WERI-Rb-1 (cell line): ENCODE results near the gene CDC45.

Source experiments
- DNase-seq: peaks from one replicate; pipeline ENCODE4 v3.0.0-alpha.2; 2020
- H3K27ac ChIP-seq: fragments of 250-450 bp; sonication (Bioruptor Pico); 2 replicates; pipeline ENCODE4 v1.5.1; 2020; ENCODE audit warnings: mild to moderate bottlenecking, moderate library complexity
- H3K27me3 ChIP-seq: fragments of 250-450 bp; sonication (Bioruptor Pico); 2 replicates; pipeline ENCODE4 v1.5.1; 2021; ENCODE audit warnings: mild to moderate bottlenecking, low read depth, moderate library complexity; ENCODE audit not compliant: insufficient read depth, severe bottlenecking
- H3K36me3 ChIP-seq: fragments of 250-450 bp; sonication (Bioruptor Pico); 2 replicates; pipeline ENCODE4 v1.5.1; 2020; ENCODE audit warnings: mild to moderate bottlenecking, moderate library complexity
- H3K4me3 ChIP-seq: 2 replicates; pipeline ENCODE4 v1.5.1; 2011; ENCODE audit warnings: low read depth, mild to moderate bottlenecking, control low read depth, low read length
- H3K9me3 ChIP-seq: fragments of 250-450 bp; sonication (Bioruptor Pico); 2 replicates; pipeline ENCODE4 v1.5.1; 2021; ENCODE audit warnings: mild to moderate bottlenecking, moderate library complexity; ENCODE audit not compliant: severe bottlenecking
- TF ChIP-seq, protein P1 (sequence below): IDR thresholded peaks from 2 replicates; pipeline ENCODE4 v1.5.1; 2011; ENCODE audit warnings: low read depth, mild to moderate bottlenecking, control low read depth, inconsistent platforms, low read length

The CDC45 gene

DNA sequence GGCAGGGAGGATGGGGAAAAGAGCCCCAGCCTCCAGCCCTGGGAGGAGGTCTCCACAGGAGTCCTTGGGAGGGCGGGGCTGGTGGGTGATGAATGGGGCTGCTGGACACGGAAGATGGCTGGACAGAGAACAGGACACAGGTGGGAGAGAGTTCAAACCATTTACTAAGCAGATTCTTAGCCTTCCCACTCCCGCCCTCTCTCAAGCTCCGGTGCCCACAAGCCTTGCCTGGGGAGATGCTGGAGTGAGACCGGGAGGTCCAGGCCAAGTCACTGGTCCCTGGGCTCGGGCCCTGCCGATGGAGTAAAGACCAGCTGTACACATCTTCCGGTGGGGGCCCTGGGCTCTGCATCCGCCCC lies 43.1 kb downstream of the CDC45 start:
- H3K4me3 ChIP-seq, result no peak overlapping the region
- TF ChIP-seq, protein P1, sequence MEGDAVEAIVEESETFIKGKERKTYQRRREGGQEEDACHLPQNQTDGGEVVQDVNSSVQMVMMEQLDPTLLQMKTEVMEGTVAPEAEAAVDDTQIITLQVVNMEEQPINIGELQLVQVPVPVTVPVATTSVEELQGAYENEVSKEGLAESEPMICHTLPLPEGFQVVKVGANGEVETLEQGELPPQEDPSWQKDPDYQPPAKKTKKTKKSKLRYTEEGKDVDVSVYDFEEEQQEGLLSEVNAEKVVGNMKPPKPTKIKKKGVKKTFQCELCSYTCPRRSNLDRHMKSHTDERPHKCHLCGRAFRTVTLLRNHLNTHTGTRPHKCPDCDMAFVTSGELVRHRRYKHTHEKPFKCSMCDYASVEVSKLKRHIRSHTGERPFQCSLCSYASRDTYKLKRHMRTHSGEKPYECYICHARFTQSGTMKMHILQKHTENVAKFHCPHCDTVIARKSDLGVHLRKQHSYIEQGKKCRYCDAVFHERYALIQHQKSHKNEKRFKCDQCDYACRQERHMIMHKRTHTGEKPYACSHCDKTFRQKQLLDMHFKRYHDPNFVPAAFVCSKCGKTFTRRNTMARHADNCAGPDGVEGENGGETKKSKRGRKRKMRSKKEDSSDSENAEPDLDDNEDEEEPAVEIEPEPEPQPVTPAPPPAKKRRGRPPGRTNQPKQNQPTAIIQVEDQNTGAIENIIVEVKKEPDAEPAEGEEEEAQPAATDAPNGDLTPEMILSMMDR, result no peak
- H3K27ac ChIP-seq, result no peak overlapping the region
- no peaks in the 10 kb centered on the region for H3K9me3 ChIP-seq
- peaks cover 41% of the 10 kb centered on the region for H3K36me3 ChIP-seq
- H3K27me3 ChIP-seq, result no peaks in the 10 kb centered on the region
- DNase-seq, result no peak

DNA sequence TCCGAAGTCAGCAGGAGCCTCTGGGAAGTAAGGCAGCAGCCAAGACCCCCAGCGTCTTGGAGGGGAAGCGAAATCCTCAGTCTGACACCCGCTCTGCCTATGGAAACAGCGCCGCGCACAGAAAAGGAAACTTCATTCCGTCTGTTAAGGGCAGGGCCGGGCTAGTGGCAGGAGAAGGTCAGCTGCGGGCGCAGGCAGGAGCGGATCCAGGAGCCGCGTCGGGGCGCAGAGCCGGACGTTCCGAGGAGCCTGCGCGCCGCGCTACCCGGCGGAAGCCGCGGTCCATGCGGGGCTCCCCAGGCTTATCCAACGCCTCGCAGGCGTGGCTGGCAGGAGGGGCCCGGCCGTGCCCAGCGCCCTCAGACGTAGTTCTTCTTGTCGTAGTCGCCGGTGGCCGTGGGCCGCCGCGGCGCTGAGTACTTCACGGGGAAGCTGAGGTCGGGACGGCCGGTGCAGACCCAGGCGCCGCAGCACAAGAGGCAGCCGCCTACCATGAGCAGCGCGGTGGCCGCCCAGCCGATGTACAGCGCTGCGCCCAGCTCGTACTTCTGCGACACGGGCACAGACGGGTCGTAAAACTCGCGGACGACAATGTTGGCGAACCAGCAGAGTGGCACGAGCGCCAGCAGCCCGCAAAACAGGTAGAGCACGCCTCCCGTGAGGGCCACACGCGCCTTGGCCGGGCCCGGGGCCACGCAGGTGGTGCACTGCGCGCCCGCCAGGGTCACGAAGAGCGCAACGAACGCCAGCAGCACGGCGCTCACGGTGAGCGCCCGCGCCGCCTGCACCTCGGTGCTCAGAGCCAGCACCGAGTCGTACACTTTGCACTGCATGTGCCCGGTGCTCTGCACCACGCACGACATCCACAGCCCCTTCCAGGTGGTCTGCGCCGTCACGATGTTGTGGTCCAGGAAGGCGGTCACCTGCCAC lies 43.8 kb downstream of the CDC45 start:
- Histone ChIP-seq H3K9me3 (no peaks in the 10 kb centered on the region), H3K27me3 (no peaks in the 10 kb centered on the region), H3K36me3 (peaks cover 39% of the 10 kb centered on the region), H3K4me3 (no peak overlapping the region), H3K27ac (no peak overlapping the region)
- no peak for DNase-seq
- TF ChIP-seq, protein P1, result no peak

DNA sequence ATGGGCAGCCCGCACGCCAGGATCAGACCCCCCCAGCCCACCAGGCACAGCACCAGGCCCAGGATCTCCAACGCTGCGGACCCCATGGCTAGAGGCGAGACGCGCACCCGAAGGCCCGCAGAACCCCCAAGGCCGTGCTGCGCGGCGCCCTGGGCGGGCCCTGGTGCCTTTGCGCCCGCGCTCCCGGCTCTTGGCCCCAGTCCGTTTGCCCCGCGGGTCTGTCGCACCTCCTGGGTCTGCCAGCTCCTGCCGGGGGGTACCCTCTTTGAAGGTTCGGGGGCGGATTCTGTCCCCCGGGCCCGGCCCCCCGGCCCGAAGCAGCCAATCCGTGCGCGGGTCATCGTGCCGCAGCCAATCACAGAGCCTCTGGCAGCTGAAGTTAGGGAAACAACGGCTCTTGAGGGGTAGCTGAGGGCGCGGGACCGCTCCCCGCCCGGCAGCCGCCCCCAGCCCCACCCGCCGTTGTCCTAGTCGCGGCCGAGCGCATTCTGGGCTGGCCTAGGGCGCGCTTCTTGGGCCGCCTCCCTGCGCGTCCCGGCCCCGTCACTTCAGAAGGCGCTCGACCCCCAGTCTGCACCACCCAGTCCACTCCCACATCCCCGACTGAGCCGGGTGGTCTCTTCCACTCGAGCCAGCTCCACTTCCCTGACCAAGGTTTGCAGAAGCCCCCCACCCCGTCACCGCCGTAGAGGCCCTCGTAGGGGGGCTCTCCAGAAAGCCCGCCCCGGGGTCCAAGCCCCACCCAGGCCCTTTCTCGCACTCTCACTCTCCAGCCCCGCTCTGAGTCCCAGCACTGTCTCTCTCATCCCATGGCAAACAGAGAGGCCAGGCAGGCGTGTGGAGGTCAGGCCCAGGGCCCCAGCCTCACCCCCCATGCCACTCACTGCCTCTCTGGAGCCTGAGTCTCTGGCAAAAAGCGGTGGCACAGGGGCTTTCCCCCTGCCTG lies 44.7 kb downstream of the CDC45 start, which contains the start of gene CLDN5:
TSS of gene CLDN5 (minus strand) at position 241 of the 946 bp plus-strand sequence. CDS start at position 86, 155 bp downstream.
- DNase-seq, result no peak

DNA sequence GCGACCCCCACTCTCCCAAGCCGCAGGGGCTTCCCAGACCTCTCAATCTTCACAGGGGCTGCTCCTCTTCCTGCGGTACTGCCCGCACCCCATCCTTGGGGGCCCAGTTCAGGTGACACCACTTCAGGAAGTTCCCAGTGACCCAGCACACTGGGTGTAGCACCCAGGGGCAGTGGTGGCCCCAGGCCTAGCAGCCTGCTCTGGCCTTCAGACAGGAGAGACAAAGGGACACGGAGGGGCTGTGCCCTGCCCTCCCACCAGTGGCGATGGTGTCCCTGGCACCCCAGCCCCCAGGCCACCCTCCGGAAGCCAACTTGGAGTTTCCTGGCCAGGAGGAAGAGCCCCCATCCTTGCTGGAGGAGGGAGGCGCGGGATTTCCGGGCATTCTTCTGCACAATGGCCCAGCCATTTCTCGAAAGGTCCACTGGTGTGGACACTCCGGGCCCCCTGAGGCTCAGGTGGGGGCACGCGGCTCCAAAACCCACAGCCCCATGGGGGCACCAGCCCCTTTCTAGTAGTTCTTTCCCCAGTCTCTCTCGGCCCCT lies 45.5 kb downstream of the CDC45 start:
- H3K36me3 ChIP-seq, result peaks cover 29% of the 10 kb centered on the region
- no peak overlapping the region for H3K4me3 ChIP-seq
- H3K27ac ChIP-seq, result no peak overlapping the region
- H3K9me3 ChIP-seq, result no peaks in the 10 kb centered on the region
- DNase-seq, result no peak
- H3K27me3 ChIP-seq, result no peaks in the 10 kb centered on the region
- TF ChIP-seq, protein P1, result no peak

More for the DNA sequence above, 44.7 kb downstream of the CDC45 start, which contains the start of gene CLDN5:
- Histone ChIP-seq H3K27ac (no peak within 1 kb of the TSS), H3K27me3 (no peaks in the 10 kb centered on the region), H3K36me3 (peaks cover 31% of the 10 kb centered on the region), H3K9me3 (no peaks in the 10 kb centered on the region), H3K4me3 (no peak within 1 kb of the TSS)
- TF ChIP-seq, protein P1, result no peak

DNA sequence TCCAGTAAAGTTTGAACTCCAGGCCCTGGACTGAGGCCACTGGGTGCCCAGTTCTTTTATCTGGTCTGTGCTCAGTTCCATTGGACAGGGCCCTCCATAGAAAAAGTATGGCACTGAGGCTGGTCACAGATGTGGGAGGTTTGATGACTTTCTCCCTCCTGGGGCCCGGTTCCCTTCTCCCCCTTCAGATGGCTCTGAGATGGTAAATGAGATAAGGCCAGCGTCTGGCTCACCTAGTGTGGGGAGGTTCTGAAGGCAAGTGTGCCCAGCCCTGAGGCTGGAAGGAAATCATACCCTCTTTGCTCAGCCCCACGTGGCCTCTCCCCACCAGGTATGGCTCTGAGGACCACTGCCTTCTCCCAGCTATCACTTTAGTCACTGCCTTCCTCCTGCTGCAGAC lies 45.9 kb downstream of the CDC45 start:
- Histone ChIP-seq H3K4me3 (no peak overlapping the region), H3K27me3 (no peaks in the 10 kb centered on the region), H3K36me3 (peaks cover 26% of the 10 kb centered on the region), H3K9me3 (no peaks in the 10 kb centered on the region), H3K27ac (no peak overlapping the region)
- DNase-seq, result no peak
- TF ChIP-seq, protein P1, result no peak
